Activated B cell treated with CpG ODN at 0.5 μM for 24 hours (primary cell): ENCODE data around the gene THAP12. TPM values are rescaled to one million over a fixed set of nuclear protein-coding genes. Genes with fewer than 3 reads are reported as not detected.

Experiments used
- total RNA-seq: library from RNA; stranded (reverse); gene quantifications from 2 replicates; pipeline ENCODE4 v1.2.3, GENCODE V29; 2022

Gene THAP12
- total RNA-seq, 1 donor from 2014 or later, result 60.2 TPM

Other genes starting within 250 kb of the THAP12 start
- 0.16 and 0.37 TPM in 2 replicates for gene WNT11, start 174.6 kb downstream of the THAP12 start, total RNA-seq
- 2.6 and 3.0 TPM in 2 replicates for gene GVQW3, start 191 bp upstream of the THAP12 start, total RNA-seq
- gene EMSY, start 63.9 kb upstream of the THAP12 start, total RNA-seq, result 24.9 and 31.1 TPM in 2 replicates